Type B pancreatic cell (in vitro differentiated cells): ENCODE data around the gene MMP11. TPM values are rescaled to one million over a fixed set of nuclear protein-coding genes. Genes with fewer than 3 reads are reported as not detected.

Source experiments
- DNase-seq: peaks from one replicate; pipeline ENCODE4 v3.0.0; 2021; ENCODE audit warnings: mixed read lengths; ENCODE audit not compliant: unreplicated experiment; ENCODE audit errors: extremely low spot score
- H3K27ac Mint-ChIP-seq: 2 replicates; pipeline ENCODE4 v1.8.0; 2021; ENCODE audit warnings: mild to moderate bottlenecking, mixed read lengths
- H3K27me3 Mint-ChIP-seq: 2 replicates; pipeline ENCODE4 v1.8.0; 2021; ENCODE audit warnings: mixed read lengths
- H3K36me3 Mint-ChIP-seq: 2 replicates; pipeline ENCODE4 v1.8.0; 2021; ENCODE audit warnings: mixed read lengths
- H3K4me1 Mint-ChIP-seq: one replicate; pipeline ENCODE4 v1.8.0; 2021; ENCODE audit warnings: mixed read lengths; ENCODE audit not compliant: unreplicated experiment
- H3K4me3 Mint-ChIP-seq: 2 replicates; pipeline ENCODE4 v1.8.0; 2021; ENCODE audit warnings: mild to moderate bottlenecking, mixed read lengths
- H3K9me3 Mint-ChIP-seq: 2 replicates; pipeline ENCODE4 v1.8.0; 2021; ENCODE audit warnings: mixed read lengths
- CTCF ChIP-seq: fragments of 200-600 bp; sonication (generic); conservative IDR thresholded peaks from 2 replicates; pipeline ENCODE4 v1.5.0; 2021; ENCODE audit warnings: antibody characterized with exemption, mild to moderate bottlenecking
- total RNA-seq: library from RNA; stranded (reverse); gene quantifications from 2 replicates; pipeline ENCODE4 v1.2.1, GENCODE V29; 2021; ENCODE audit warnings: low replicate concordance

MMP11 gene
- total RNA-seq, 1 donor from 2014 or later = 31.6 TPM

- Mint-ChIP-seq H3K9me3 (no peaks in the 10 kb centered on the region), H3K27me3 (no peaks in the 10 kb centered on the region), H3K36me3 (no peaks in the 10 kb centered on the region), H3K4me1 (peaks cover 4% of the 10 kb centered on the region), H3K27ac (no peak within 1 kb of the TSS), H3K4me3 (peak within 1 kb of the TSS; percentile 47)
- TF ChIP-seq CTCF = no peak
- DNase-seq = no peak
These were observed 9.6 kb upstream of the MMP11 start, which contains the start of gene C22orf15 for GRCh38 chr22:23762842-23763578. Gene C22orf15 (plus strand): TSS chr22:23762990. CDS start chr22:23763307, 317 bp downstream.

- Mint-ChIP-seq H3K4me3 (peak overlapping the region; percentile 47), H3K36me3 (no peaks in the 10 kb centered on the region), H3K9me3 (no peaks in the 10 kb centered on the region), H3K27ac (no peak overlapping the region), H3K27me3 (no peaks in the 10 kb centered on the region), H3K4me1 (peaks cover 4% of the 10 kb centered on the region)
- TF ChIP-seq CTCF = no peak
- DNase-seq = no peak
These were observed 9.1 kb upstream of the MMP11 start for GRCh38 chr22:23763579-23763945.

DNA sequence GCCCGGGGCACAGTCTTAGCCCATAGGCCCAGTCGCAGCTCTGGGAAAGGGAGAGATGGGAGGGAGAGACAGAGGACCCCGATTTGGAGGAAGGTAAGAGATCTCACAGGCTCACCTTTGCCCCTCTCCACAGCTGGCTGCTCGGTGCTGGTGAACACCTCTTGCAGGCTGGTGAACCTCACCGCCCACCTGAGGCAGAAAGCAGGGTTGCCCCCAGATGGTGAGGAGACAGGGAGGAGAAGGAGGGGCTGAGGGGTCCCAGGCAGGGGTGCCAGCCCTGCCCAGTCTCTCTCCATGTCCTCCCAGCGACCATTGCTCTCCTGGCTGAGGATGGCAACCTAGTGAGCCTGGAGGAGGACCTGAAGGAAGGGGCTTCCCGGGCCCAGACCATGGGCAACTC is 8.7 kb upstream of the MMP11 start:
- Mint-ChIP-seq H3K4me1 (peaks cover 4% of the 10 kb centered on the region), H3K36me3 (no peaks in the 10 kb centered on the region), H3K9me3 (no peaks in the 10 kb centered on the region), H3K27me3 (no peaks in the 10 kb centered on the region), H3K27ac (no peak overlapping the region), H3K4me3 (peak overlapping the region; percentile 47)
- no peak for TF ChIP-seq CTCF
- no peak for DNase-seq

DNA sequence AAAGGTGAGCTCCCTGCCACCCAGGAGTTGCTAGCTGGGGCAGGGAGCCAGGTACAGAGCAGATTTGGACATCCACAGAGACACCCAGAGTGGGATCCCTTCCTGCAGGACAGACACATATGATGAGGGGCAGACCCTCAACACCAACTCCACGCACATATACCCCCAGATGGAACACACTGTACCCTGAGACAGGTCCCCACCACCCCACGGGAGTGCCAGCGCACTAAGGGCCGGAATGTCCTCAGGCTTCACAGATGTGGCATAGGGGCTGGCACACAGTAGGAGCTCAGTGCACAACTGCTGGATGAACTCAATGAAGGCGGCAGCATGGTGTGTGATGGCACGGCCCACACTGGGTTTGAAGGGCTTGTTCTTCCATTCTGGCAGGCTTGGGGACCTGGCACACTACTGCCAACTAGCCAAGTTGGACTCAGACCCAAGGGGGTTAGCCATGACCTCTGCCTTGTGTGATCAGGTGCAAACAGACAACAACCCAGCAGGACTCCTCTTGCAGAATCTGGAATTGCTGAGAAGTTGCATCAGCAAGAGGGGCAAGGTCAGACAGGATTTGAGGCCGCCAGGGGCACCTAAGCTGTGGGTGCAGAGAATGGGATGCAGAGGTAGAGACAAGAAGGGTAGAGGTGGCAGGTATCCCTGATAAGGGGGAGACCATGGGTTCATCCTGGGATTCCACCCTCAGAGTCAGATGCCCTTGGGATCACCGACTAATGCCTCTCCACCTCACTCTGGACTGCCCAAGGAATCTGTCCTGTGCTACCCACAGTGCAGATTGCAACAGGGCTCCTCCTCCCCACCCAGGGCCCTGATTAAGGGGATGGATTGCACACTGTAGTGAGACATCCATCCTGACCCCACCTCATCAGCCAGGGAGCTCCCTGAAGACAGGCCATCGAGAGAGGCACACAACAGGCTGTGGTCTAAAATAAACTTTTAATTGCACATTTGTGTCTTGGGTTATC is 7.5 kb upstream of the MMP11 start:
- DNase-seq = no peak
- Mint-ChIP-seq H3K9me3 (no peaks in the 10 kb centered on the region), H3K27me3 (no peaks in the 10 kb centered on the region), H3K4me3 (peak overlapping the region; percentile 66), H3K36me3 (no peaks in the 10 kb centered on the region), H3K27ac (no peak overlapping the region), H3K4me1 (peaks cover 4% of the 10 kb centered on the region)
- no peak for TF ChIP-seq CTCF

DNA sequence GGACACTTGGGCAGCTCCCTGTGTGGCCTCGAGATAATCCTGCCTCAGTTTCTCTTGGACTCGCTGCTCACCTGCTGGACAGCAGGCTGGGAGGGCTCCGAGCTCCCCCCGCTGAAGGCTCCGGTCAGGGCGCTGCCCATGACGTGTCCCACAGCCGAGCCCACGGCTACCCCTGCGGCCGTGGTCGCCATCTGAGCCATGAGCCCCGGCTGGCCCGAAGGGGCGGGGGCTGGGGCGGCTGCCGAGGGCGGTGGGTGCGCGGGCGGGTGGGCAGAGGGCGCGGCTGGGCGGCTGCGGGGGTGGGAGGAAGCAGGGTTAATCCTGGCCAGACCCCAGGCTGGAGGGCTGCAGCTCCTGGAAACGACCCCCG is 5.4 kb upstream of the MMP11 start:
- Mint-ChIP-seq H3K4me1 (peaks cover 7% of the 10 kb centered on the region), H3K4me3 (peak overlapping the region; percentile 78), H3K36me3 (no peaks in the 10 kb centered on the region), H3K27ac (no peak overlapping the region), H3K27me3 (no peaks in the 10 kb centered on the region), H3K9me3 (no peaks in the 10 kb centered on the region)
- TF ChIP-seq CTCF = no peak
- no peak for DNase-seq
